SU-DHL-6 (cell line): Measurements from ENCODE around the gene WDFY1.

Source experiments
- H2AFZ ChIP-seq: fragments of 200-600 bp; sonication (generic); 2 replicates; pipeline ENCODE4 v1.6.1; 2014; ENCODE audit warnings: low read depth, mild to moderate bottlenecking, moderate library complexity, mixed read lengths, antibody characterized with exemption, low read length; ENCODE audit not compliant: severe bottlenecking
- H3F3A ChIP-seq: fragments of 200-600 bp; shearing (Covaris generic); 2 replicates; pipeline ENCODE4 v1.6.0; 2016; ENCODE audit warnings: antibody characterized with exemption, mild to moderate bottlenecking; ENCODE audit not compliant: insufficient read depth
- H3K27ac ChIP-seq: fragments of 200-600 bp; sonication (generic); 2 replicates; pipeline ENCODE4 v1.5.1; 2016; ENCODE audit warnings: low read depth, mild to moderate bottlenecking, low read length, moderate library complexity, mixed read lengths
- H3K27me3 ChIP-seq: fragments of 200-600 bp; sonication (generic), shearing (Covaris generic); 2 replicates; pipeline ENCODE4 v1.6.0; 2014; ENCODE audit warnings: mild to moderate bottlenecking, low read length
- H3K36me3 ChIP-seq: fragments of 200-600 bp; sonication (generic); 2 replicates; pipeline ENCODE4 v1.6.1; 2014; ENCODE audit warnings: mild to moderate bottlenecking, low read length, mixed read lengths
- H3K4me2 ChIP-seq: fragments of 300-600, 200-600 bp; shearing (Covaris generic), sonication (generic); 2 replicates; pipeline ENCODE4 v1.6.0; 2014; ENCODE audit warnings: low read length, low read depth, mild to moderate bottlenecking; ENCODE audit not compliant: poor library complexity, severe bottlenecking
- H3K4me3 ChIP-seq: fragments of 200-600 bp; sonication (generic); 2 replicates; pipeline ENCODE4 v1.5.1; 2014; ENCODE audit warnings: antibody characterized with exemption, low read length, mild to moderate bottlenecking, mixed read lengths; ENCODE audit not compliant: insufficient read depth, poor library complexity, severe bottlenecking
- H3K79me2 ChIP-seq: fragments of 200-600 bp; sonication (generic); 2 replicates; pipeline ENCODE4 v1.6.1; 2014; ENCODE audit warnings: mild to moderate bottlenecking, low read length, moderate library complexity; ENCODE audit not compliant: insufficient read depth
- H3K9ac ChIP-seq: fragments of 200-600 bp; sonication (generic); 2 replicates; pipeline ENCODE4 v1.7.0; 2014; ENCODE audit warnings: mild to moderate bottlenecking, low read length
- H3K9me2 ChIP-seq: fragments of 200-600 bp; sonication (generic); replicated peaks from 2 replicates; pipeline ENCODE4 v1.6.1; 2014; ENCODE audit warnings: low read length; ENCODE audit not compliant: insufficient read depth
- H3K9me3 ChIP-seq: fragments of 200-600 bp; sonication (generic); 2 replicates; pipeline ENCODE4 v1.6.1; 2014; ENCODE audit warnings: low read length, mixed read lengths; ENCODE audit not compliant: insufficient read depth
- H4K20me1 ChIP-seq: fragments of 200-600 bp; sonication (generic); 2 replicates; pipeline ENCODE4 v1.6.1; 2014; ENCODE audit warnings: low read depth, mild to moderate bottlenecking, antibody characterized with exemption, low read length, moderate library complexity, mixed read lengths
- EZH2phosphoT487 ChIP-seq: fragments of 200-600 bp; sonication (generic), shearing (Covaris generic); conservative IDR thresholded peaks from 2 replicates; pipeline ENCODE4 v1.6.1; 2018; ENCODE audit warnings: mild to moderate bottlenecking, antibody characterized with exemption, low read length, moderate library complexity, mixed read lengths
- TF ChIP-seq, protein P1 (sequence below): fragments of 200-600 bp; sonication (generic); IDR thresholded peaks from one replicate; pipeline ENCODE4 v1.5.1; 2017; ENCODE audit warnings: antibody characterized with exemption, mild to moderate bottlenecking, low read length, moderate library complexity; ENCODE audit not compliant: insufficient read depth, poor library complexity, severe bottlenecking

Gene WDFY1

DNA sequence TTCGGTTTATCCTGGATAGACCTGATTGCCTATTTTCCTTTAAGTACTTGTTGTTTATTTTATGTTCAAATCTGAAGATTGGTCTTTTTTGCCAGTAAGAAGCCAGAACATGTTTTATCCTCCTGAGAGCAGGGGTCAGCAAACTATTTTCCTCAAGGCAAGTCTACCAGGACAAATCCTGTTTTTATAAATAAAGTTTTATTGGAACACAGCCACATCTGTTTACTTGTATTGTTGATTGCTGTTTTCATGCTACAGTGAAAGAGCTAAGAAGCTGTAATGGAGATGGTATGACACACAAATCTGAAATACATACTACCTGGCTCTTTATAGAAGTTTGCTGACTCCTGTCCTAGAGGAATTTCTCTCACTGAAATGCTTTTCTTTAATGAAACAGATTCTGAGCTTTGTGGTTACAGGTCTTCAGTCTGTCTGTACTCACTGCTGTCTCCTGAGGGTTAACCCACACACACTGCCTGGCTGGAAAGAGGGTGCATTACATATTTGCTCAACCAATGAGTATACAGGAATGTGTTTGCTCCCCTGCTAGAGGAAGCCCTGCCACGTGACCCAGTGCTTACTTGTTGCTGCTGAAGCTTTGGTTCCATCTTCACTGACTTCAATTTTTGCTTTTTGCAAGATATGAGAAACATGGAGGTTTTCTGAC lies 34.7 kb upstream of the WDFY1 start:
- Histone ChIP-seq H3K79me2 (no peaks in the 10 kb centered on the region), H2AFZ (no peak overlapping the region)
- TF ChIP-seq, protein P1, sequence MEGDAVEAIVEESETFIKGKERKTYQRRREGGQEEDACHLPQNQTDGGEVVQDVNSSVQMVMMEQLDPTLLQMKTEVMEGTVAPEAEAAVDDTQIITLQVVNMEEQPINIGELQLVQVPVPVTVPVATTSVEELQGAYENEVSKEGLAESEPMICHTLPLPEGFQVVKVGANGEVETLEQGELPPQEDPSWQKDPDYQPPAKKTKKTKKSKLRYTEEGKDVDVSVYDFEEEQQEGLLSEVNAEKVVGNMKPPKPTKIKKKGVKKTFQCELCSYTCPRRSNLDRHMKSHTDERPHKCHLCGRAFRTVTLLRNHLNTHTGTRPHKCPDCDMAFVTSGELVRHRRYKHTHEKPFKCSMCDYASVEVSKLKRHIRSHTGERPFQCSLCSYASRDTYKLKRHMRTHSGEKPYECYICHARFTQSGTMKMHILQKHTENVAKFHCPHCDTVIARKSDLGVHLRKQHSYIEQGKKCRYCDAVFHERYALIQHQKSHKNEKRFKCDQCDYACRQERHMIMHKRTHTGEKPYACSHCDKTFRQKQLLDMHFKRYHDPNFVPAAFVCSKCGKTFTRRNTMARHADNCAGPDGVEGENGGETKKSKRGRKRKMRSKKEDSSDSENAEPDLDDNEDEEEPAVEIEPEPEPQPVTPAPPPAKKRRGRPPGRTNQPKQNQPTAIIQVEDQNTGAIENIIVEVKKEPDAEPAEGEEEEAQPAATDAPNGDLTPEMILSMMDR, result no peak
- no peak for TF ChIP-seq EZH2phosphoT487

DNA sequence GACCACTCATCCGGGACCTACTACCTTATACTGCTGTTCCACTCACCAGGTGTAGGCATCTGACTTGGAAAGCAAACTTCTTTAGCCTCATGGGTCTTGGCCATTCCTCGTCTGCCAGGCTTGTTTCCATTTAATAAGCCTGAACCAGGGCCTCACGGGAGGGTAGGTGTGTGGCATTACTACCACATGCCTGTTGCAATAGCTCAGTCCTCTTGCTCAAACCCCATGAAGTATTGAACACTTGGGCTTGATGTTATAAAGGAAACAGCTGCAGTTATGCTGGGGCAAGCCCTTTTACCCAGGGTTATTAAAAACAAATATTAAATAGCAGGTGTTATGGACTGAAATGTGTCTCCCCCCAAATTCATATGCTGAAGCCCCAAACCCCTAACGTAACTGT lies 33.3 kb upstream of the WDFY1 start:
- H3K9me3 ChIP-seq, result no peaks in the 10 kb centered on the region
- H3K9me2 ChIP-seq, result no peaks in the 10 kb centered on the region
- H3K79me2 ChIP-seq, result no peaks in the 10 kb centered on the region
- H3K4me2 ChIP-seq, result no peak overlapping the region
- H3K36me3 ChIP-seq, result no peaks in the 10 kb centered on the region
- no peak overlapping the region for H2AFZ ChIP-seq
- no peaks in the 10 kb centered on the region for H3F3A ChIP-seq
- no peaks in the 10 kb centered on the region for H3K27me3 ChIP-seq
- H4K20me1 ChIP-seq, result no peaks in the 10 kb centered on the region
- no peak overlapping the region for H3K9ac ChIP-seq
- no peak overlapping the region for H3K4me3 ChIP-seq
- no peak for TF ChIP-seq EZH2phosphoT487
- TF ChIP-seq, protein P1, result no peak
- H3K27ac ChIP-seq, result no peak overlapping the region

More for the DNA sequence above, 34.7 kb upstream of the WDFY1 start:
- Histone ChIP-seq H3K4me3 (no peak overlapping the region), H3K9me2 (no peaks in the 10 kb centered on the region), H3K27me3 (no peaks in the 10 kb centered on the region), H4K20me1 (no peaks in the 10 kb centered on the region), H3F3A (no peaks in the 10 kb centered on the region), H3K27ac (no peak overlapping the region), H3K36me3 (no peaks in the 10 kb centered on the region), H3K4me2 (no peak overlapping the region), H3K9me3 (no peaks in the 10 kb centered on the region), H3K9ac (no peak overlapping the region)

DNA sequence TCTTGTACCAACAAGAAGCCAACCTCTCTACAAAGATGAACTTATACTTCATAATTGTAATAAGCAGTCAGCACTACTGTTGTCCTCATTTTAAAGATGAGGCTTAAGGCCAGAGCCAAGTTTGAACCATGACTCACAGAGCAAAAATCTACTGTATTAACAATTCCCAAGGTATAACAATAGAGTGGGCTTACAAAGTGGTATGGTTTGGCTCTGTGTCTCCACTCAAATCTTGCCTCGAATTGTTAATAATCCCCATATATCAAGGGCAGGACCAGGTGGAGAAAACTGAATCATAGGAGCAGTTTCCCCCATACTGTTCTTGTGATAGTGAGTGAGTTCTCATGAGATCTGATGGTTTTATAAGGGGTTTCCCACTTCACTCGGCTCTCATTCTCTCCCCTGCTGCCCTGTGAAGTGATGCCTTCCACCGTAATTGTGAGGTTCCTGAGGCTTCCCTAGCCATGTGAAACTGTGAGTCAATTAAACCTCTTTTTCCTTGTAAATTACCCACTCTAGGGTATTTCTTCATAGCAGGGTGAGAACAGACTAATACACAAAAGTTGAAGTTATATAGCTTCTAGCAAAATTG lies 31.6 kb upstream of the WDFY1 start:
- Histone ChIP-seq H3K36me3 (no peaks in the 10 kb centered on the region), H3K9ac (no peak overlapping the region), H3K4me2 (no peak overlapping the region), H3K27ac (no peak overlapping the region), H3K9me3 (no peaks in the 10 kb centered on the region), H3K27me3 (no peaks in the 10 kb centered on the region), H3K79me2 (no peaks in the 10 kb centered on the region), H3K9me2 (no peaks in the 10 kb centered on the region), H2AFZ (no peak overlapping the region), H3K4me3 (no peak overlapping the region), H3F3A (no peaks in the 10 kb centered on the region), H4K20me1 (no peaks in the 10 kb centered on the region)
- TF ChIP-seq EZH2phosphoT487, result no peak
- TF ChIP-seq, protein P1, result no peak
